ENCODE data around the gene SH2D1B.

DNA sequence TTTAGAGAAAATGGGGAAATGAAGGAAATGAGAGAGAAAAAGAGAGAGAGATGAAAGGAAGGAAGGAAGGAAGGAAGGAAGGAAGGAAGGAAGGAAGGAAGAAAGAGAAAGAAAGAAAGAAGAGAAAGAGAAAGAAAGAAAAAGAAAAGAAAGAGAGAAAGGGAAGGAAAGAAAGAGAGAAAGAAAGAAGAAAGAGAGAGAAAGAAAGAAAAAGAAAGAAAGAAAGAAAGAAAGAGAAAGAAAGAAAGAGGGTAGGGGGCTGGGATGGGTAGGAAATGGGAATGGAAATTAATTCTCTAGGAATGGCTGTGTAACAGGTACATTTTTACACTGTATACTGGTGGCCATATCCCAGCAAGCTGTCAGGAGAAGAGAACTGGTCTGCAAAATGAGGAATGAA, 4.3 kb upstream of the SH2D1B start:
- no peak for TF ChIP-seq SRF (CRISPR knock-in tag; IDR thresholded peaks at IDR 0.05)
- TF ChIP-seq, protein P1, sequence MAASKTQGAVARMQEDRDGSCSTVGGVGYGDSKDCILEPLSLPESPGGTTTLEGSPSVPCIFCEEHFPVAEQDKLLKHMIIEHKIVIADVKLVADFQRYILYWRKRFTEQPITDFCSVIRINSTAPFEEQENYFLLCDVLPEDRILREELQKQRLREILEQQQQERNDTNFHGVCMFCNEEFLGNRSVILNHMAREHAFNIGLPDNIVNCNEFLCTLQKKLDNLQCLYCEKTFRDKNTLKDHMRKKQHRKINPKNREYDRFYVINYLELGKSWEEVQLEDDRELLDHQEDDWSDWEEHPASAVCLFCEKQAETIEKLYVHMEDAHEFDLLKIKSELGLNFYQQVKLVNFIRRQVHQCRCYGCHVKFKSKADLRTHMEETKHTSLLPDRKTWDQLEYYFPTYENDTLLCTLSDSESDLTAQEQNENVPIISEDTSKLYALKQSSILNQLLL (CRISPR knock-in tag; IDR thresholded peaks at IDR 0.05; ENCODE audit: borderline replicate concordance) = no peak
- TF ChIP-seq CHCHD3 (CRISPR knock-in tag; IDR thresholded peaks at IDR 0.05) = no peak
